Endothelial cell of umbilical vein (primary cell): ENCODE data around the gene NANOS3. TPM values are rescaled to one million over a fixed set of nuclear protein-coding genes. Genes with fewer than 3 reads are reported as not detected.

Experiments
- BruUV-seq: library from RNA; stranded (reverse); fragments of 400-500 nt; replicated peaks from 2 replicates; lab custom pipeline; 2021; lab: Mats Ljungman, UMichigan
- CTCF ChIA-PET: fragments of 300-600, 350-600 bp; sonication (Branson Sonifier 250); formaldehyde crosslinking; loops from one replicate; lab custom pipeline; 2021; ENCODE audit warnings: antibody characterized with exemption, inconsistent platforms; lab: Charles Lee
- POLR2A ChIA-PET: fragments of 300-600, 350-600 bp; sonication (Branson Sonifier 250); formaldehyde crosslinking; loops from one replicate; lab custom pipeline; 2021; ENCODE audit warnings: antibody characterized with exemption, inconsistent platforms; lab: Charles Lee
- DNase-seq: peaks from one replicate; pipeline ENCODE4 v3.0.0-alpha.2; 2011; ENCODE audit warnings: low read depth, low spot score
- FAIRE-seq: peaks from 2 replicates; lab custom pipeline; 2011; peaks lifted over from hg19 to GRCh38; lab: Jason Lieb, UNC
- H2AFZ ChIP-seq: 2 replicates; pipeline ENCODE4 v1.6.0; 2012; ENCODE audit warnings: low read depth, low read length, control low read depth, inconsistent platforms
- H3K27ac ChIP-seq: 2 replicates; pipeline ENCODE4 v1.5.1; 2011; ENCODE audit warnings: low read depth, mild to moderate bottlenecking, control low read depth, low read length, moderate library complexity; ENCODE audit not compliant: insufficient read depth
- H3K27me3 ChIP-seq, 2 experiments: 2 replicates each; pipeline versions ENCODE4 v1.6.0 to v1.6.1; 2011; ENCODE audit warnings: low read length in 2 of 2, mixed read lengths in 1 of 2; ENCODE audit not compliant: control insufficient read depth in 2 of 2, insufficient read depth in 2 of 2
- H3K36me3 ChIP-seq, 2 experiments: 2 replicates in 1 of 2; 3 replicates in 1 of 2; pipeline ENCODE4 v1.5.1; 2011; ENCODE audit warnings: low read length in 2 of 2, mild to moderate bottlenecking in 1 of 2, moderate library complexity in 1 of 2; ENCODE audit not compliant: control insufficient read depth in 2 of 2, insufficient read depth in 2 of 2; ENCODE audit errors: extremely low read depth in 1 of 2
- H3K4me1 ChIP-seq: 3 replicates; pipeline ENCODE4 v1.5.1; 2011; ENCODE audit warnings: mild to moderate bottlenecking, low read length; ENCODE audit not compliant: control insufficient read depth, insufficient read depth; ENCODE audit errors: extremely low read depth
- H3K4me2 ChIP-seq: 2 replicates; pipeline ENCODE4 v1.6.1; 2011; ENCODE audit warnings: low read length, control low read depth, mixed read lengths; ENCODE audit not compliant: insufficient read depth
- H3K4me3 ChIP-seq, 3 experiments: fragments of 200-600 bp in 1 of 3; sonication (generic), shearing (Covaris generic) in 1 of 3; replicated peaks in 1 of 3; 2 replicates each; pipeline ENCODE4 v1.5.1; 2011 to 2016; ENCODE audit warnings: control low read depth in 3 of 3, low read length in 3 of 3, mild to moderate bottlenecking in 2 of 3, inconsistent platforms in 1 of 3, low read depth in 1 of 3, moderate library complexity in 1 of 3; ENCODE audit not compliant: insufficient read depth in 1 of 3
- H3K79me2 ChIP-seq: 2 replicates; pipeline ENCODE4 v1.6.0; 2012; ENCODE audit warnings: low read length, inconsistent platforms; ENCODE audit not compliant: control insufficient read depth, insufficient read depth
- H3K9ac ChIP-seq: replicated peaks from 2 replicates; pipeline ENCODE3; 2011; ENCODE audit warnings: low read length, control low read depth; ENCODE audit not compliant: insufficient read depth; ENCODE audit errors: extremely low read depth
- H3K9me1 ChIP-seq: replicated peaks from 3 replicates; pipeline ENCODE4 v1.6.0; 2011; ENCODE audit warnings: mild to moderate bottlenecking, low read length; ENCODE audit not compliant: control insufficient read depth, insufficient read depth; ENCODE audit errors: extremely low read depth
- H3K9me3 ChIP-seq: replicated peaks from 2 replicates; pipeline ENCODE4 v1.5.1; 2012; ENCODE audit warnings: low read length, inconsistent platforms; ENCODE audit not compliant: control insufficient read depth, insufficient read depth
- H4K20me1 ChIP-seq: replicated peaks from 2 replicates; pipeline ENCODE3; 2011; ENCODE audit warnings: mild to moderate bottlenecking, low read length; ENCODE audit not compliant: control insufficient read depth, insufficient read depth; ENCODE audit errors: extremely low read depth
- FOS ChIP-seq: IDR thresholded peaks from 2 replicates; pipeline ENCODE4 v1.6.1; 2011; ENCODE audit warnings: mild to moderate bottlenecking, low read length, moderate library complexity, borderline replicate concordance; ENCODE audit not compliant: insufficient read depth
- MYC ChIP-seq: IDR thresholded peaks from one replicate; pipeline ENCODE4 v1.6.1; 2011; ENCODE audit warnings: mild to moderate bottlenecking, low read depth, low read length
- POLR2A ChIP-seq: IDR thresholded peaks from 2 replicates; pipeline ENCODE4 v1.6.1; 2012; ENCODE audit warnings: low read depth, mild to moderate bottlenecking, control low read depth, low read length
- POLR2AphosphoS5 ChIP-seq: IDR thresholded peaks from 2 replicates; pipeline ENCODE4 v1.6.1; 2012; ENCODE audit warnings: low read depth, mild to moderate bottlenecking, control low read depth, low read length, moderate library complexity; ENCODE audit not compliant: insufficient read depth
- dilution Hi-C: fragments of 300-500 bp; cut with MboI; formaldehyde crosslinking; loops from one replicate; pipeline ENCODE4 v1.15.0; 2019; ENCODE audit warnings: low sequenced_read_pairs; ENCODE audit not compliant: extremely low pct_ligation_motif_present
- intact Hi-C: fragments of 100-400 bp; cut with micrococcal nuclease; formaldehyde crosslinking; loops from one replicate; pipeline ENCODE4 v1.10.0; 2022
- polyA plus RNA-seq, 4 experiments: library from polyadenylated mRNA; depleted of rRNA in 3 of 4; stranded (reverse) in 3 of 4; unstranded in 1 of 4; fragments of >200 nt; gene quantifications; 2 replicates each; pipeline versions ENCODE4 v1.2.1 to v1.2.3, GENCODE V29; 2011 to 2012; ENCODE audit warnings: missing spikeins in 1 of 4
- total RNA-seq: library from RNA; stranded (reverse); gene quantifications from 2 replicates; pipeline ENCODE4 v1.2.3, GENCODE V29; 2021
- TF ChIP-seq, protein P1 (sequence below), 2 donors: IDR thresholded peaks; 1 replicate in 1 of 2; 2 replicates in 1 of 2; pipeline ENCODE4 v1.5.1; 2011; ENCODE audit warnings: low read length in 2 of 2, mild to moderate bottlenecking in 2 of 2, moderate library complexity in 2 of 2, control low read depth in 1 of 2, inconsistent platforms in 1 of 2, low read depth in 1 of 2; ENCODE audit not compliant: insufficient read depth in 1 of 2; ENCODE audit errors: extremely low read depth in 1 of 2

The NANOS3 gene
- total and polyA plus RNA-seq, 2 donors (not counting 3 experiments of a cell fraction or from before 2014, with no cell fraction given): 1.0 to 4.4 TPM

DNA sequence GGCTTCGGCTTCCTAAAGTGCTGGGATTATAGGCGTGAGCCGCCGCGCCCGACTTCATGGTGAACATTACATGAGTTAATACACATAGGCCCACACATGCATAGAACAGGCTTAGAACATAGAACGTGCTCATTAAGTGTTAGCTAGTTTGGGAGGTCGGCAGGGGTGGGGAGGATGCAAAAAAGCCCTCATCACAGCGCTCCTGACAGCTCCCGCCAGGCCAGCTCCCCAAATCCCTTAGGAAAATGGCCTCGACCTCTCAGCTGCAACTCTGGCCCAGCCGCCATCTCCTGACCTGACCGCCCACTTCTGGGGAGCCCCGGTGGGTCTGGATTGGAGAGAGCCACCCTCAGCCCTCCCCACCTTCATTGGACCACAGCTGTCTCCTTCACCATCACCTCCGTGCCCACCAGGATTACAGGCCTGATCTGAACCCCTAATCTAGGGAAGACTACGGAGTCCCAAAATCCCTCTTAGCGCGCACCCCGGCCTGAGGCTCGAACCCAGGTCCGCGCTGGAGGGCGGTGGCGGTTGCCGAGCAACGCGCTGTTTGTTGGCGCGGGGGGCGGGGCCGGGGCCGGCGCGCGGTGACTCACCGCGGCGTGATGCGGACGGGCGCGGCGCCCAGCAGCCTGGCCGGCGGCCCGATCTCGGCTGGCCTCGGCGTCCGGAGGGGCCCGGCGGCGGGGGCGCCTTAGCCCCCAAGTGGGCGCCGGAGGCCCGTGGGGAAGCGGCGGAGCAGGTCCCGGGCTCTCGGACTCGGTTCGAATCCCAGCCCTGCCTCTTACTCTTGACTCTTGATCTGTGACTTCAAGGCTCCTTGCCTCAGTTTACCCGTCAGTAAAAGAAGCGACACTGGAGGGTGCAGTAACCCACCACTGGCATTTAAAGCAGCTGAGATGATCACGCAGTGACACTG is 26.7 kb upstream of the NANOS3 start:
- POLR2A ChIA-PET: interaction anchor here (0.5 to 1.5 kb wide), 4 partner anchors 9 to 29 kb away, joined by 3 to 11 read pairs (median 5); no protein-coding TSS in a partner anchor
- no TSS peak for BruUV-seq
- FAIRE-seq (no peak), DNase-seq (peak; percentile 82)
- Histone ChIP-seq H3K4me3 (peak overlapping the region in 1 of 3 experiments; percentile 25), H3K9me3 (no peaks in the 10 kb centered on the region), H2AFZ (peak overlapping the region; percentile 60), H3K4me2 (peak overlapping the region; percentile 84), H3K79me2 (no peaks in the 10 kb centered on the region), H3K36me3 (no peaks in the 10 kb centered on the region), H3K27me3 (no peaks in the 10 kb centered on the region), H3K9ac (peak overlapping the region; percentile 99), H4K20me1 (no peaks in the 10 kb centered on the region), H3K4me1 (peaks cover 36% of the 10 kb centered on the region), H3K9me1 (no peaks in the 10 kb centered on the region), H3K27ac (peak overlapping the region; percentile 100)
- dilution Hi-C loops (no loop called here), intact Hi-C loops (loop anchor here (2.0 kb wide), 2 partner anchors 119 to 699 kb away; partner anchors contain the start of genes IER2 and STX10)
- CTCF ChIA-PET: interaction anchor here (0.6 to 3.6 kb wide), 4 partner anchors 10 to 55 kb away, joined by 3 to 42 read pairs (median 4); partner anchors contain the start of gene ZSWIM4
- no peak for TF ChIP-seq MYC
- TF ChIP-seq FOS: peak; percentile 86
- TF ChIP-seq, protein P1, sequence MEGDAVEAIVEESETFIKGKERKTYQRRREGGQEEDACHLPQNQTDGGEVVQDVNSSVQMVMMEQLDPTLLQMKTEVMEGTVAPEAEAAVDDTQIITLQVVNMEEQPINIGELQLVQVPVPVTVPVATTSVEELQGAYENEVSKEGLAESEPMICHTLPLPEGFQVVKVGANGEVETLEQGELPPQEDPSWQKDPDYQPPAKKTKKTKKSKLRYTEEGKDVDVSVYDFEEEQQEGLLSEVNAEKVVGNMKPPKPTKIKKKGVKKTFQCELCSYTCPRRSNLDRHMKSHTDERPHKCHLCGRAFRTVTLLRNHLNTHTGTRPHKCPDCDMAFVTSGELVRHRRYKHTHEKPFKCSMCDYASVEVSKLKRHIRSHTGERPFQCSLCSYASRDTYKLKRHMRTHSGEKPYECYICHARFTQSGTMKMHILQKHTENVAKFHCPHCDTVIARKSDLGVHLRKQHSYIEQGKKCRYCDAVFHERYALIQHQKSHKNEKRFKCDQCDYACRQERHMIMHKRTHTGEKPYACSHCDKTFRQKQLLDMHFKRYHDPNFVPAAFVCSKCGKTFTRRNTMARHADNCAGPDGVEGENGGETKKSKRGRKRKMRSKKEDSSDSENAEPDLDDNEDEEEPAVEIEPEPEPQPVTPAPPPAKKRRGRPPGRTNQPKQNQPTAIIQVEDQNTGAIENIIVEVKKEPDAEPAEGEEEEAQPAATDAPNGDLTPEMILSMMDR (IDR thresholded peaks at IDR 0.05; ENCODE audit: extremely low read depth in 1 of 2, insufficient read depth in 1 of 2, low read depth in 1 of 2, low read length in 2 of 2): no peak
- TF ChIP-seq POLR2AphosphoS5: peak; percentile 90
- peak; percentile 40 for TF ChIP-seq POLR2A
